ENCODE results near the gene TAF8. TPM values are rescaled to one million over a fixed set of nuclear protein-coding genes. Genes with fewer than 3 reads are reported as not detected.
A peak's percentile ranks its signal among the peaks of the same experiment; 100 is the strongest.

Gene TAF8
- total RNA-seq, 1 experiment from 2014 or later = 20.7 TPM

DNA sequence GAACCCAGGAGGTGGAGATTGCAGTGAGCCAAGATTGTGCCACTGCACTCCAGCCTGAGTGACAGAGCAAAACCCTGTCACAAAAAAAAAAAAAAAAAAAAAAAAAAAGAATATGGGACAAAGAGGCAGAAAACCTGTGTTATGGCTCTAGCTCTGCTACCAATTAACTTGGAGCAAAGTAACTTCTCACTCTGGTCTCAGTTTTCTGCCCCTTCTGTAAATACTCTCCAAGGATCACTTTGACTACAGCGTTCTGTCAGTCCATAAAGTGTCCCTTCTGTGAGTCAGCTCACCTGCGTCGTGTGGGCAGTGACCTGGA lies 67.5 kb downstream of the TAF8 start:
- H3K36me3 ChIP-seq (ENCODE audit: low read depth, low read length) = peaks cover 3% of the 10 kb centered on the region; the same call in 1 of the 2 replicates
- no peak for TF ChIP-seq EZH2 (IDR thresholded peaks at IDR 0.05; ENCODE audit: low read length, unreplicated experiment)
- no peak for TF ChIP-seq EZH2phosphoT487 (IDR thresholded peaks at IDR 0.05; ENCODE audit: borderline replicate concordance, low read length)
- TF ChIP-seq, protein P1, sequence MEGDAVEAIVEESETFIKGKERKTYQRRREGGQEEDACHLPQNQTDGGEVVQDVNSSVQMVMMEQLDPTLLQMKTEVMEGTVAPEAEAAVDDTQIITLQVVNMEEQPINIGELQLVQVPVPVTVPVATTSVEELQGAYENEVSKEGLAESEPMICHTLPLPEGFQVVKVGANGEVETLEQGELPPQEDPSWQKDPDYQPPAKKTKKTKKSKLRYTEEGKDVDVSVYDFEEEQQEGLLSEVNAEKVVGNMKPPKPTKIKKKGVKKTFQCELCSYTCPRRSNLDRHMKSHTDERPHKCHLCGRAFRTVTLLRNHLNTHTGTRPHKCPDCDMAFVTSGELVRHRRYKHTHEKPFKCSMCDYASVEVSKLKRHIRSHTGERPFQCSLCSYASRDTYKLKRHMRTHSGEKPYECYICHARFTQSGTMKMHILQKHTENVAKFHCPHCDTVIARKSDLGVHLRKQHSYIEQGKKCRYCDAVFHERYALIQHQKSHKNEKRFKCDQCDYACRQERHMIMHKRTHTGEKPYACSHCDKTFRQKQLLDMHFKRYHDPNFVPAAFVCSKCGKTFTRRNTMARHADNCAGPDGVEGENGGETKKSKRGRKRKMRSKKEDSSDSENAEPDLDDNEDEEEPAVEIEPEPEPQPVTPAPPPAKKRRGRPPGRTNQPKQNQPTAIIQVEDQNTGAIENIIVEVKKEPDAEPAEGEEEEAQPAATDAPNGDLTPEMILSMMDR (conservative IDR thresholded peaks at IDR 0.05; ENCODE audit: low read depth, low read length) = no peak
- no peaks in the 10 kb centered on the region for H3F3A ChIP-seq (ENCODE audit: low read length, unreplicated experiment)
- H3K4me1 ChIP-seq (ENCODE audit: insufficient read depth, low read length) = peaks cover 60% of the 10 kb centered on the region
- peak overlapping the region; percentile 41 for H3K4me2 ChIP-seq (ENCODE audit: low read length)
- ChIA-PET CTCF (no interaction called here), POLR2A (ENCODE audit: unreplicated experiment) (interaction anchor here (0.5 kb wide), 1 partner anchor 38 kb away, joined by 3 read pairs; no protein-coding TSS in a partner anchor)
- no TSS peak for BruUV-seq (replicated peaks)
- no peak overlapping the region for H3K4me3 ChIP-seq (ENCODE audit: low read length)
- H2AFZ ChIP-seq (ENCODE audit: low read length) = no peak overlapping the region
- no peaks in the 10 kb centered on the region for H3K9me3 ChIP-seq (ENCODE audit: low read length)
- no peaks in the 10 kb centered on the region for H3K9me2 ChIP-seq (replicated peaks; ENCODE audit: low read length)
- H3K27ac ChIP-seq (ENCODE audit: low read length) = peak overlapping the region; percentile 76
- DNase-seq = no peak
- intact Hi-C loops (cut with micrococcal nuclease) = loop anchor here (2.0 kb wide), 2 partner anchors 17 to 19 kb away; no protein-coding TSS in a partner anchor
- H3K27me3 ChIP-seq (ENCODE audit: low read length) = no peaks in the 10 kb centered on the region
- peaks cover 21% of the 10 kb centered on the region for H3K79me2 ChIP-seq (ENCODE audit: low read length)
- H3K9ac ChIP-seq (ENCODE audit: low read length) = peak overlapping the region; percentile 28
- H4K20me1 ChIP-seq (ENCODE audit: low read length) = no peaks in the 10 kb centered on the region
- ATAC-seq = no peak

DNA sequence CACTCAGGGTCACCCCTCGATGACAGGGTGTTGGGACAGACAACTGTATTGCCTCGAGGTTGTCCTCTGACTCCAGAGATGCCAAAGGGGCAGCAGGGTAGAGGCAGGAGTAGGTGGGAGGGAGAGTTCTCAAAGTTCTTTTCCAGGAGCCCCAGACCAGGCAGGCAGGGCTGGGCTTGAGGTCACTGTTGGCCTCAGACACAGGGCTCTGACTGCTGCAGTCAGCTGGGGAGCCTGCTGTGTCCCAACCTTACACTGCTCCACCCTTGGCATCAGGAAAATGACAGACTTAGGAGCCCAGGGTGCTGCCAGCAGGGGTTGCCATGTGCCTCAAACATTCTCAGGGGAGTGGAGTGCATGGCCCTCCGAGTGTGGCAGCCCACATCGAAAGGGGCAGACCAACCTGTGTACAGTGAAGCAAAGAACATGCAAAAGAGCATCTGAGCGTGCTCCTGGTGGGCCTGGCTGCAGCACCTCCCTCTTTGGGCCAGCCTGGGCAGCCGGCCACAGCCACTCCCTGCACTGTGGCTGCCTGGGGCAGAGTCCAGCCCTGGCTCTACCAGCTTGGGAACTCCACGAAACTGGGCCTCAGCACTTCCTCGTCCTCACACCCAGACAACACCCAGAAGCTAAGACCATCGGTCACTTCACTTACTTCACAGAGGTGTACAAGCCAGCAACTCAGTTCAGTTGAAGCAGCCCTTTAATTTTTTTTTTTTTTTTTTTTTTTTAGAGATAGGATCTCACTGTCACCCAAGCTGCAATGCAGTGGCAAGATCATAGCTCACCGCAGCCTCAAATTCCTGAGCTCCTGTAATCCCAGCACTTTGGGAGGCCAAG lies 68.1 kb downstream of the TAF8 start:
- no peak overlapping the region for H2AFZ ChIP-seq (ENCODE audit: low read length)
- no peaks in the 10 kb centered on the region for H4K20me1 ChIP-seq (ENCODE audit: low read length)
- peak; percentile 81 for ATAC-seq
- POLR2A ChIA-PET (ENCODE audit: unreplicated experiment) = interaction anchor here (0.5 to 0.7 kb wide), 6 partner anchors 15 to 761 kb away, joined by 3 to 32 read pairs (median 17); no protein-coding TSS in a partner anchor
- CTCF ChIA-PET = interaction anchor here (0.5 to 0.9 kb wide), 8 partner anchors 15 to 197 kb away, joined by 3 to 15 read pairs (median 10); partner anchors contain the start of genes BYSL, C6orf132 and MED20
- no peaks in the 10 kb centered on the region for H3K9me3 ChIP-seq (ENCODE audit: low read length)
- intact Hi-C loops (cut with micrococcal nuclease) = loop anchor here (2.0 kb wide), 2 partner anchors 18 kb away; no protein-coding TSS in a partner anchor
- no peak overlapping the region for H3K4me3 ChIP-seq (ENCODE audit: low read length)
- no peaks in the 10 kb centered on the region for H3K36me3 ChIP-seq (ENCODE audit: low read depth, low read length)
- peak overlapping the region; percentile 76 for H3K27ac ChIP-seq (ENCODE audit: low read length)
- peak; percentile 90 for DNase-seq
- no peaks in the 10 kb centered on the region for H3K27me3 ChIP-seq (ENCODE audit: low read length)
- H3K79me2 ChIP-seq (ENCODE audit: low read length) = peaks cover 15% of the 10 kb centered on the region
- H3K4me1 ChIP-seq (ENCODE audit: insufficient read depth, low read length) = peaks cover 64% of the 10 kb centered on the region
- no peaks in the 10 kb centered on the region for H3F3A ChIP-seq (ENCODE audit: low read length, unreplicated experiment)
- TF ChIP-seq, protein P1 (conservative IDR thresholded peaks at IDR 0.05; ENCODE audit: low read depth, low read length) = no peak
- TF ChIP-seq EZH2 (IDR thresholded peaks at IDR 0.05; ENCODE audit: low read length, unreplicated experiment) = no peak
- TF ChIP-seq EZH2phosphoT487 (IDR thresholded peaks at IDR 0.05; ENCODE audit: borderline replicate concordance, low read length) = no peak
- H3K4me2 ChIP-seq (ENCODE audit: low read length) = peak overlapping the region; percentile 41
- TSS peak; percentile 33 for BruUV-seq (replicated peaks)
- H3K9ac ChIP-seq (ENCODE audit: low read length) = peak overlapping the region; percentile 30
- H3K9me2 ChIP-seq (replicated peaks; ENCODE audit: low read length) = no peaks in the 10 kb centered on the region

Data from PC-3 (cell line).